GM12891 (cell line): ENCODE measurements around the gene GALNT9.

ENCODE experiments used
- POLR2A ChIP-seq: IDR thresholded peaks from 2 replicates; pipeline ENCODE4 v1.6.1; 2011; ENCODE audit warnings: low read depth, low read length, control low read depth
- POLR2AphosphoS5 ChIP-seq: IDR thresholded peaks from 2 replicates; pipeline ENCODE4 v1.6.1; 2011; ENCODE audit warnings: low read depth, low read length, control low read depth
- SPI1 ChIP-seq: IDR thresholded peaks from 2 replicates; pipeline ENCODE4 v1.6.1; 2011; ENCODE audit warnings: low read depth, low read length, control low read depth
- TAF1 ChIP-seq: IDR thresholded peaks from 2 replicates; pipeline ENCODE4 v1.6.1; 2011; ENCODE audit warnings: low read depth, low read length, control low read depth

- TF ChIP-seq SPI1, result no peak
- TF ChIP-seq TAF1, result no peak
- TF ChIP-seq POLR2A, result no peak
- TF ChIP-seq POLR2AphosphoS5, result no peak
Measured at GRCh38 chr12:132199101-132199500, 130.3 kb downstream of the GALNT9 start.
